ENCODE results near the gene PIP5K1B. TPM values are rescaled to one million over a fixed set of nuclear protein-coding genes. Genes with fewer than 3 reads are reported as not detected.

Gene PIP5K1B
- total RNA-seq, 6 experiments from 2014 or later, result not detected

GRCh38 chr9:68978066-68978465 lies 273.0 kb downstream of the PIP5K1B start:
- Mint-ChIP-seq H3K36me3 (ENCODE audit: low read depth) (no peaks in the 10 kb centered on the region), H3K27me3 (ENCODE audit: insufficient read depth) (peaks cover 6% of the 10 kb centered on the region), H3K4me3 (no peak overlapping the region), H3K9me3 (no peaks in the 10 kb centered on the region), H3K4me1 (ENCODE audit: low read depth) (no peaks in the 10 kb centered on the region), H3K27ac (no peak overlapping the region)
- no peak for DNase-seq
- no peak for TF ChIP-seq CTCF (IDR thresholded peaks at IDR 0.05)

GRCh38 chr9:68978501-68978900 lies 273.5 kb downstream of the PIP5K1B start:
- TF ChIP-seq CTCF (IDR thresholded peaks at IDR 0.05), result no peak
- Mint-ChIP-seq H3K36me3 (ENCODE audit: low read depth) (no peaks in the 10 kb centered on the region), H3K27me3 (ENCODE audit: insufficient read depth) (peaks cover 10% of the 10 kb centered on the region), H3K27ac (no peak overlapping the region), H3K4me1 (ENCODE audit: low read depth) (no peaks in the 10 kb centered on the region), H3K9me3 (no peaks in the 10 kb centered on the region), H3K4me3 (no peak overlapping the region)
- DNase-seq, result no peak

DNA sequence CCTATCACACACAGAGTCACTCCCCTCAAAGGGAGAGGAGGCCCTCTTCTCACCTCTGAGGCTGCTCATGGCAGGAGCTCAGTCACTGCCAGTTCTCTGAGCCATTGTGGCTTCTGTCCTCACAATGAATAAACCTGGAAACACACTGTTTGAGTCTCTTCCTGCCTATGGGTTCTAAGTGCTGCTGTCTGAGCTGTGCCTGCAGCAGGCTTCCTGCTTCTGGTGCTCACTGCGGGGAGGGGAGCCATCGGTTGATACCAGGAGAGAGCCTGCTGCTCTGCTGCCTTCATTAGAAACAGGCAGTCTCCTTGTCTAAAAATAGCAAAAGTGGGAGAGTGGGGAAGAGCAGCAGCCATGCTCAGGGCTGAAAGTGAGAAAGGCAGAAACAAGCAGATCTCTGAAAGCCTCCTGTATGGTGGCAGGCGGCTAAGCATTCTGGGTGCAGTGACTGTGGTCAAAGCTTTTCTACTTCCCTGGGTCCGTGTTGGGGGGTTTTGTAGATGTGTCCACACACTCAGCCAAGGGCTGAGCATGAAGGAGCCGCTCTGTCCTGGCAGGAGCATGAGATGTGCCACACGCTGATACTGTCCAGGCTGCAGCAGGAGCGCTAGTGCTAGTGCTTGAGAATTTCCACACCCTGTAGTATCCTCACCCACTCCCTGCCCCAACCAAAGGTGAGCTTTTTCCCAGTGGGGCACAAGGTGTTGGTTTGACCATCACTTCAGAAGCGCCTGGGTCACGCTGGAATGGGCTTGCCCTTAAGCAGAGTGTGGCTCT lies 274.7 kb downstream of the PIP5K1B start:
- Mint-ChIP-seq H3K27ac (no peak overlapping the region), H3K4me1 (ENCODE audit: low read depth) (no peaks in the 10 kb centered on the region), H3K27me3 (ENCODE audit: insufficient read depth) (peaks cover 10% of the 10 kb centered on the region), H3K4me3 (no peak overlapping the region), H3K9me3 (no peaks in the 10 kb centered on the region), H3K36me3 (ENCODE audit: low read depth) (no peaks in the 10 kb centered on the region)
- DNase-seq, result no peak
- no peak for TF ChIP-seq CTCF (IDR thresholded peaks at IDR 0.05)

DNA sequence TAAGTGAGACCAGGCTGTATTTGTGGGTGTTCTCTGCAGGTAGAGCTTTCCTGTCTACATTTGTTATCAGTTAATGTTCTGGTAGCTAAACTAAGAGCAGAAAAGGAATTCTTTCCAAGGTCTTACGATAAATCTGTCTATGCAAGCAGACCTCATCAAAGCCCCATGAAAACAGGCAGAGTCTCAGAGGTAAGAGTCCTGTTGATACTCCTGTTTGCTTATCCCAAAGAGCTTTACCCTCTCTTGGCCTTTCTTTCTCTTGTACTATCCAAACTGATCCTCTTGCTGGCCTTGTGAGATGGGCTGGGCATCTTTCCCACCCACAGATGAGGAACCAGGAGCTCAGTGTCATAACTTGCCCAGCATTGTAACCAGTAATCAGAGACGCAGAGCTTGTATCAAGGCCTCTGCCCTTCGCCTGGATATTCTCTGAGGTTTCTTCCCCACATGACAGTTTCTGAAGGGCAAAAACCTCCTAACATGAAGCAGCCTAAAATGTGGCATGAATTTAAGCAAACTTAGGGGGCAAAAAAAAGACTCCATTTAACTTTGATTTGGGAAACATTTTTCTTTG lies 275.4 kb downstream of the PIP5K1B start:
- Mint-ChIP-seq H3K9me3 (no peaks in the 10 kb centered on the region), H3K4me3 (no peak overlapping the region), H3K27ac (no peak overlapping the region), H3K36me3 (ENCODE audit: low read depth) (no peaks in the 10 kb centered on the region), H3K4me1 (ENCODE audit: low read depth) (no peaks in the 10 kb centered on the region), H3K27me3 (ENCODE audit: insufficient read depth) (peaks cover 10% of the 10 kb centered on the region)
- no peak for DNase-seq
- no peak for TF ChIP-seq CTCF (IDR thresholded peaks at IDR 0.05)

DNA sequence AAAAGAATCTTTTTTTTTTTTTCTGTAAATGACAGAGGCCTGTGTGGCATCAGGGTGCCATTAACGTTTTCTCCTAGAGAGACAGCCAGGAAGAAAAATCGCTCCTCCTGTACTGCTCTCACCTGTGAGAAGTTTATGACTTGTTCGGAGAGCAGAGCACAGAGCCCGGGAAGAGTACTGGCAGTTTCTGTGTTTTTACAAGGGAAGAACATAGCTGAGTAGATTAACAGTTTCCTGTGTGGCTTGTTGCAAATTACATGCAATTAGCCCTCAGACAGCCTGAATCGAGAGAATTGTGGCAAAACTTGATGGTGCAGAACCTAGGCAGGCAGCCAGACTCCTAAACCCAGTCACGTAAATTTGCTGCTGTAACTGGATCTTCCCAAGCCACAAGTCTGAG lies 276.7 kb downstream of the PIP5K1B start:
- Mint-ChIP-seq H3K27ac (no peak overlapping the region), H3K36me3 (ENCODE audit: low read depth) (no peaks in the 10 kb centered on the region)
- no peak for DNase-seq

More for the DNA sequence above, 276.7 kb downstream of the PIP5K1B start:
- Mint-ChIP-seq H3K4me1 (ENCODE audit: low read depth) (no peaks in the 10 kb centered on the region), H3K9me3 (no peaks in the 10 kb centered on the region), H3K4me3 (no peak overlapping the region), H3K27me3 (ENCODE audit: insufficient read depth) (peaks cover 7% of the 10 kb centered on the region; the same call in 1 of the 2 replicates)
- no peak for TF ChIP-seq CTCF (IDR thresholded peaks at IDR 0.05)

Measured in HFFc6 (cell line).